Small intestine (tissue), 7 donors: ENCODE measurements around the gene TPST2. TPM values are rescaled to one million over a fixed set of nuclear protein-coding genes. Genes with fewer than 3 reads are reported as not detected.

Source experiments
- DNase-seq, 2 donors: peaks; one replicate each; pipeline versions ENCODE4 v3.0.0 to v3.0.0-alpha.2; 2013
- FAIRE-seq: peaks from 2 replicates; lab custom pipeline; 2012; peaks lifted over from hg19 to GRCh38; lab: Jason Lieb, UNC
- H3K27ac ChIP-seq, 3 donors: one replicate each; pipeline ENCODE4 v1.5.1; 2013; ENCODE audit warnings: low read length in 2 of 3, mild to moderate bottlenecking in 2 of 3, control low read depth in 1 of 3, inconsistent platforms in 1 of 3, low read depth in 1 of 3, moderate library complexity in 1 of 3
- H3K27me3 ChIP-seq, 3 donors: one replicate each; pipeline ENCODE4 v1.6.1; 2013; ENCODE audit warnings: low read length in 3 of 3, inconsistent platforms in 1 of 3; ENCODE audit not compliant: control insufficient read depth in 3 of 3, insufficient read depth in 3 of 3
- H3K36me3 ChIP-seq, 3 donors: one replicate each; pipeline ENCODE4 v1.6.1; 2013; ENCODE audit warnings: low read length in 3 of 3, inconsistent platforms in 1 of 3, low read depth in 1 of 3, mild to moderate bottlenecking in 1 of 3, moderate library complexity in 1 of 3; ENCODE audit not compliant: control insufficient read depth in 3 of 3, insufficient read depth in 2 of 3
- H3K4me1 ChIP-seq, 3 donors: one replicate each; pipeline ENCODE4 v1.6.1; 2013; ENCODE audit warnings: low read length in 2 of 3, inconsistent platforms in 1 of 3, low read depth in 1 of 3, mild to moderate bottlenecking in 1 of 3, moderate library complexity in 1 of 3; ENCODE audit not compliant: control insufficient read depth in 3 of 3, insufficient read depth in 2 of 3
- H3K4me3 ChIP-seq, 3 donors: one replicate each; pipeline ENCODE4 v1.5.1; 2013; ENCODE audit warnings: low read length in 3 of 3, control low read depth in 1 of 3, inconsistent platforms in 1 of 3, low read depth in 1 of 3, mild to moderate bottlenecking in 1 of 3, moderate library complexity in 1 of 3
- H3K9me3 ChIP-seq, 2 donors: one replicate each; pipeline ENCODE4 v1.6.1; 2013; ENCODE audit warnings: low read depth in 1 of 2, low read length in 1 of 2; ENCODE audit not compliant: control insufficient read depth in 2 of 2, insufficient read depth in 1 of 2
- WGBS, 3 donors: extraction: QIAGEN DNeasy Blood & Tissue Kit; methylation state at CpG; one replicate each; pipeline ENCODE4 v1.1.7; 2013; 5-methylcytosine and 5-hydroxymethylcytosine counted together
- polyA plus RNA-seq, 4 donors: library from polyadenylated mRNA; stranded (reverse) in 3 of 4; unstranded in 1 of 4; fragments of 200-250 nt in 3 of 4; fragments of 120-200 nt in 1 of 4; gene quantifications; one replicate each; pipeline versions ENCODE4 v1.2.1 to v1.2.3, GENCODE V29; 2013
- donor health status: healthy with polysubstance abuse.
- donor health status: control.
- donor health status: control.
- donor health status: Bipolar disorder and iron deficiency.
- donor health status: healthy.

TPST2 gene
- polyA plus RNA-seq, 4 donors, result 6.3 to 29.2 (median 16.6) TPM

DNA sequence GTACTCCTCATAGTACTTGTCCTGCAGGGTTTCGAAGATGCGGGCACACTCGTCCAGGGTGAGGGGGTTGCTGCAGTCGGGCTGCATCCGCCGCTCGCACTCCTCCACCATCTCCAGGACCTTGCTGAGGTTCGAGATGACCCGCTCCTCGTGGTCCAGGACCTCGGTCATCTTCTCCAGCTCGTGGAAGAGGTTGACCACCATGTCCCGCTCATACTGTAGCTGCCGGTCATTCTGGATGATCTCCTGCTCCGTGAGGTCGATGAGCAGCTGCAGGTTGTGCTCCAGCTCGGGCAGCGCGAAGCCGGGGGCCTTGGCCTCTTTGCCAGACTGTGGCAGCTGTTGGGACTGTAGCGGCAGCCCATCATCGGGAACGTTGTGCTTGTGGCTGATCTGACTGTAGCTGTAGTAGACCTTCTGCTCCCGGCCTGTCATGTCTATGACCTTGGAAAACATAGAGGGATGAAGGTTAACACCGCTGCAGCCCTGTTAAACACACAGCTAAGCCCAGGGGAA lies 90.7 kb downstream of the TPST2 start:
- H3K4me3 ChIP-seq, result no peak overlapping the region
- H3K27me3 ChIP-seq, result no peaks in the 10 kb centered on the region
- H3K36me3 ChIP-seq, result peaks cover 21 to 55% (median 34%) of the 10 kb centered on the region in 3 donors
- H3K9me3 ChIP-seq, result no peaks in the 10 kb centered on the region
- H3K4me1 ChIP-seq, result peaks cover 0 to 5% (median 3%) of the 10 kb centered on the region in 3 donors
- no peak overlapping the region for H3K27ac ChIP-seq
- FAIRE-seq (no peak), DNase-seq (no peak)
- WGBS, 3 donors, result 92 to 93% (median 92%) methylated on average over 25 of the region's 25 CpGs

DNA sequence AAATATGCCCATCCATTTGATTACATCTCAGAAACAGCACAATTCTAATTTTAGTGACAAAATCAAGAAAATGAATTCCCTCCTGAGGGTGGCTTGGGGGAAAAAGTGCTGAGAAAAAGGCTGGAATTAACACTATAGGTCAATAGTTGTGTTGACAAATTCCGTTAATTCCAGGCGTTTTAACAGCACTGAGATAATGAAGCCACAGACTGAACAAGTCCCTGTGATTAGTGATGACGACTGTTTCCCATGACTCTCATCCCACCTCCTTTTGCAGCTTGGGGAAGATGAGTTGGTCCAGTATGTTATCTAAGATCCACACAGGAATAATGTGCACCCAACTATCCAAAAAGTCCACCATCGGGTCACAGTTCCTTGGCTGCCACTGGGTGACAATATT lies 93.5 kb downstream of the TPST2 start:
- FAIRE-seq, result no peak
- H3K36me3 ChIP-seq, result peaks cover 31 to 62% (median 36%) of the 10 kb centered on the region in 3 donors

GRCh38 chr22:26494506-26494905 lies 95.4 kb downstream of the TPST2 start:
- Histone ChIP-seq H3K27ac (no peak overlapping the region), H3K9me3 (no peaks in the 10 kb centered on the region), H3K4me1 (peaks cover 0 to 5% (median 0%) of the 10 kb centered on the region in 3 donors), H3K36me3 (peaks cover 29 to 61% (median 42%) of the 10 kb centered on the region in 3 donors), H3K4me3 (no peak overlapping the region), H3K27me3 (no peaks in the 10 kb centered on the region)
- no peak for FAIRE-seq
- DNase-seq, result no peak

More for the DNA sequence above, 93.5 kb downstream of the TPST2 start:
- no peak for DNase-seq
- H3K9me3 ChIP-seq, result no peaks in the 10 kb centered on the region
- H3K4me1 ChIP-seq, result peaks cover 0 to 5% (median 0%) of the 10 kb centered on the region in 3 donors
- H3K27ac ChIP-seq, result no peak overlapping the region
- H3K27me3 ChIP-seq, result no peaks in the 10 kb centered on the region
- 18 to 74% (median 45%) methylated on average over 4 of the region's 4 CpGs for WGBS, 3 donors
- H3K4me3 ChIP-seq, result no peak overlapping the region

- Histone ChIP-seq H3K9me3 (no peaks in the 10 kb centered on the region), H3K4me1 (peaks cover 0 to 9% (median 0%) of the 10 kb centered on the region in 3 donors), H3K36me3 (peaks cover 22 to 63% (median 43%) of the 10 kb centered on the region in 3 donors), H3K27ac (no peak overlapping the region), H3K4me3 (no peak overlapping the region), H3K27me3 (no peaks in the 10 kb centered on the region)
- no peak for FAIRE-seq
- 89 to 91% (median 91%) methylated on average over 9 of the region's 9 CpGs for WGBS, 3 donors
- no peak for DNase-seq
Observed at GRCh38 chr22:26492220-26492619, 97.7 kb downstream of the TPST2 start.

GRCh38 chr22:26489447-26490036 lies 100.4 kb downstream of the TPST2 start:
- 79 to 81% (median 80%) methylated on average over 4 of the region's 4 CpGs for WGBS, 3 donors
- no peaks in the 10 kb centered on the region for H3K27me3 ChIP-seq
- H3K9me3 ChIP-seq, result no peaks in the 10 kb centered on the region
- no peak overlapping the region for H3K4me3 ChIP-seq
- no peak overlapping the region for H3K27ac ChIP-seq
- peaks cover 20 to 46% (median 33%) of the 10 kb centered on the region in 3 donors for H3K36me3 ChIP-seq
- FAIRE-seq (no peak), DNase-seq (peak in 1 of 2 donors; percentile 21)
- peaks cover 0 to 7% (median 4%) of the 10 kb centered on the region in 3 donors for H3K4me1 ChIP-seq

- peaks cover 9 to 36% (median 27%) of the 10 kb centered on the region in 3 donors for H3K36me3 ChIP-seq
- H3K4me1 ChIP-seq, result peaks cover under 1 to 12% (median 7%) of the 10 kb centered on the region in 3 donors
- DNase-seq (no peak), FAIRE-seq (no peak)
- H3K27ac ChIP-seq, result no peak overlapping the region
- H3K27me3 ChIP-seq, result no peaks in the 10 kb centered on the region
- no peaks in the 10 kb centered on the region for H3K9me3 ChIP-seq
- 49 to 57% (median 54%) methylated on average over 3 of the region's 3 CpGs for WGBS, 3 donors
- H3K4me3 ChIP-seq, result no peak overlapping the region
Observed at GRCh38 chr22:26487996-26488395, 101.9 kb downstream of the TPST2 start.

- H3K4me3 ChIP-seq, result no peak overlapping the region
- no peaks in the 10 kb centered on the region for H3K9me3 ChIP-seq
- H3K27ac ChIP-seq, result no peak overlapping the region
- FAIRE-seq (no peak), DNase-seq (no peak)
- H3K4me1 ChIP-seq, result peaks cover 2 to 25% (median 12%) of the 10 kb centered on the region in 3 donors
- WGBS, 3 donors, result 87 to 93% (median 89%) methylated on average over 5 of the region's 5 CpGs
- peaks cover 4 to 26% (median 14%) of the 10 kb centered on the region in 3 donors for H3K36me3 ChIP-seq
- no peaks in the 10 kb centered on the region for H3K27me3 ChIP-seq
Observed at GRCh38 chr22:26486394-26486793, 103.5 kb downstream of the TPST2 start.

DNA sequence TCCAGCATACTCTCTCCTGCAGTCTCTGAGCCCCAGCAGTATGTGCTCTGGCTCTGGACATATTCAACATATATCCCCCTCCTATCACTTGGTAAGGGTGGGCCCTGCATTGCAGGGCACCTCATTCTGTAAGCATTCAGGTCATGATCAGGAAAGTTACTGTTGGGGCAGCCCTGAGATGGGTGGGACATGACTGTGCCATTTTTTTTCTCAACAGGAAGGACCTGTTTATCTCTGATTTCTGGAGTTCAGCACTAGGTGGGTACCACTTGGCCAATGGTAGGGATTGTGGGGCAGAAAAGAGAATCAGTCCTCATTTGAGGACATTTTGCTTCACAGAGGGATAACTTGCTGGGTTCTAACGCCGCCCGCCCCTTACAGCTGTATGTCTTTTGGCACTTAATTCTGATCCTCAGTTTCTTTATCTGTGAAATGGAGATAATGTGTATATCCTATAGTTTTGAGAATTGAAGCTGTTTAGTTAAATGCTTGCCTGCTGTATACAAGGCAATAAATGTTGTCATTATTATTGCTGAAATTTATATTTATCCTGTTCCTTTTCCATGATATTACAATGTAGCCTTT lies 104.0 kb downstream of the TPST2 start:
- H3K27ac ChIP-seq, result no peak overlapping the region
- no peaks in the 10 kb centered on the region for H3K9me3 ChIP-seq
- no peaks in the 10 kb centered on the region for H3K27me3 ChIP-seq
- peaks cover 3 to 26% (median 13%) of the 10 kb centered on the region in 3 donors for H3K36me3 ChIP-seq
- WGBS, 3 donors, result 62 to 78% (median 76%) methylated on average over 3 of the region's 3 CpGs
- DNase-seq, result no peak
- no peak overlapping the region for H3K4me3 ChIP-seq
- no peak for FAIRE-seq
- H3K4me1 ChIP-seq, result peaks cover 2 to 29% (median 12%) of the 10 kb centered on the region in 3 donors
